ENCODE data around the gene COL27A1. TPM values are rescaled to one million over a fixed set of nuclear protein-coding genes. Genes with fewer than 3 reads are reported as not detected.
A peak's percentile ranks its signal among the peaks of the same experiment; 100 is the strongest.

COL27A1 gene
- total RNA-seq, 3 donors from 2014 or later: 3.5 to 22.0 (median 6.7) TPM

DNA sequence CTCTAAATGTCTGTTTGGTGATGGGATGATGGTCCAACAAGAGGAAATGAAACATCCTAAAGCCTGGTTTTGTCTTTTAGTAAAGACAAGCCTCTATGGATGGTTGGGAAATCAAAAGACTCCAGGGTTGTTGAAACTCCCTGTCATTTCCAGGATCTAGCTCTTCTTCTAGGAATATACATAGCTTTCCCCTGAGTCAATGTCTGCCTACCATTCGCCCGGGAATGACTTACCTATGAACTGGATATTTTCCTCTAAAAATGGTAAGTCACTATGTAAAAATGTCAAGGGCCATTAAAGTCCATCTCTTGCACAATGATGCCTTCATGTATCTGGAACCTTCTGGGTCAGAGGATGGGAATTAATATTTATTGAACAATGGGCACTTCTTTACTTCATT is 45.2 kb upstream of the COL27A1 start:
- Histone ChIP-seq H3K36me3 (no peaks in the 10 kb centered on the region), H3K4me1 (peaks cover 0 to 5% of the 10 kb centered on the region in 2 donors), H3K4me3 (no peak overlapping the region), H3K27me3 (no peaks in the 10 kb centered on the region), H3K27ac (no peak overlapping the region), H3K9me3 (no peaks in the 10 kb centered on the region)
- intact Hi-C loops (cut with DNase I; ENCODE audit: low total_unique reads): loop anchor here (5.0 kb wide), 1 partner anchor 67 kb away; no protein-coding TSS in a partner anchor
- TF ChIP-seq CTCF (IDR thresholded peaks at IDR 0.05) (no peak), POLR2A (IDR thresholded peaks at IDR 0.05) (no peak), POLR2AphosphoS5 (IDR thresholded peaks at IDR 0.05) (no peak)
- no peak for DNase-seq (ENCODE audit: low spot score in 2 of 2)

DNA sequence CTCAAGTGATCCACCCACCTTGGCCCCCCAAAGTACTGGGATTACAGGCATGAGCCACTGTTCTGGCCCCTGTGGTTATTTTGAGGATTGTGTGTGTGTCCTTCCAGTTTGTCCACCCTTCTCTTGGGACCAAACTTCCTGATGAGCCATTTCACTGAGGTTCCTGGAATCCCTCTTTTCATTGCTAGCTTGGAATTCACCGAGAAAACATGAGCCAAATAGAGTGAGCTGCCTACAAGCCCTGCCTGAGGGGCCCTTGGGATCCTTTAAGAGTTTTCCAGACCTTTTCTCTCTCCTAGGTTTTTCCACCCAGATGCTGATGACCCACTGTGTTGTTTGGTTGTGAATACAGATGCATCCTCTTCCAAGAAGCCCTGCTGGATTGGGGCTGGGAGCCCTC is 43.0 kb upstream of the COL27A1 start:
- intact Hi-C loops (cut with DNase I; ENCODE audit: low total_unique reads): loop anchor here (5.0 kb wide), 1 partner anchor 65 kb away; no protein-coding TSS in a partner anchor
- no peaks in the 10 kb centered on the region for H3K9me3 ChIP-seq
- H3K4me1 ChIP-seq: peaks cover 0 to 5% of the 10 kb centered on the region in 2 donors
- TF ChIP-seq POLR2A (IDR thresholded peaks at IDR 0.05): no peak
- TF ChIP-seq CTCF (IDR thresholded peaks at IDR 0.05): no peak
- no peak for TF ChIP-seq POLR2AphosphoS5 (IDR thresholded peaks at IDR 0.05)
- H3K27ac ChIP-seq: peak overlapping the region in 1 of 2 donors; percentile 48
- H3K27me3 ChIP-seq: no peaks in the 10 kb centered on the region
- no peak for DNase-seq (ENCODE audit: low spot score in 2 of 2)
- no peak overlapping the region for H3K4me3 ChIP-seq
- H3K36me3 ChIP-seq: no peaks in the 10 kb centered on the region

DNA sequence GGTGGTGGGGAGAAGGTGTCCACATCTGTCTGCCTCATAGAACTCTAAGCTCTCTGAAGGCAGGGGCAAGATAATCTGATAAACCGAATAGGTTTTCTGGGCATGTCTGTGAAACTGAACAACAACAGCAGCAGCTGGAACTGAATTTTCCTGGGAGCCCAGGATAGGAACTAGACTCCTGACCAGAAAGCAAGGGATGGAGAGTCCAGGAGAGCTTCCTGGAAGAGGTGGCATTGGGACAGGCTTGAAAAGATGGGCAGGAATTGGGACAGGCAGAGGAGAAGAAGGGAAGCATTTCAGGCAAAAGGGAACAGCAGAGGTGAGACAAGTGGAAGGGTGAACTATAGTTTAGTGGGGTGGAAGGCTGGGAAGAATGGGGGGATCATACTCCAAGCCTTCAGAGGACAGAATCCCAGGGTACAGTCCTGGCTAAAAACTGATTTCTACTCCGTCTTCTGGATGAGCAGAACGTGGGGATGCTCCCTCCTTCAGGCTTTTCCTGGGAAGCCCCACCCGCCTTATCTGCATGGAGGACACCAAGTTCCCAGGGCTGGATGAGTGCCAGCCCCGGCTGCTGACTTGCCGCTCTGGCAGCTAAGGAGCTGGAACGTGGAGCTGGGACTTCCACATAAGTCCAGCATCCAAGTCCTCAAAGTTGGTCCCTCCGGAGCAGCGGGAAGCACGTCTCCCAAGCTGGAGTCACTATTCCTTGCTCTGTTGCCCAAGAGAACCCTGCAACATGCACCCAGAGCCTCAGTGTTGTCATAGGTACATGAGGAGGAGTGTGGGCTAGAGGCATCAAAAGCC is 42.4 kb upstream of the COL27A1 start:
- Histone ChIP-seq H3K27ac (peak overlapping the region in 1 of 2 donors; percentile 48), H3K27me3 (no peaks in the 10 kb centered on the region), H3K4me3 (no peak overlapping the region), H3K36me3 (no peaks in the 10 kb centered on the region), H3K9me3 (no peaks in the 10 kb centered on the region), H3K4me1 (peaks cover 0 to 5% of the 10 kb centered on the region in 2 donors)
- no peak for TF ChIP-seq POLR2A (IDR thresholded peaks at IDR 0.05)
- no peak for TF ChIP-seq CTCF (IDR thresholded peaks at IDR 0.05)
- peak in 2 of 3 donors; percentile 46 to 68 for TF ChIP-seq POLR2AphosphoS5 (IDR thresholded peaks at IDR 0.05)
- DNase-seq (ENCODE audit: low spot score in 2 of 2): peak; percentile 56 to 75
- intact Hi-C loops (cut with DNase I; ENCODE audit: low total_unique reads): loop anchor here (5.0 kb wide), 1 partner anchor 64 kb away; no protein-coding TSS in a partner anchor

DNA sequence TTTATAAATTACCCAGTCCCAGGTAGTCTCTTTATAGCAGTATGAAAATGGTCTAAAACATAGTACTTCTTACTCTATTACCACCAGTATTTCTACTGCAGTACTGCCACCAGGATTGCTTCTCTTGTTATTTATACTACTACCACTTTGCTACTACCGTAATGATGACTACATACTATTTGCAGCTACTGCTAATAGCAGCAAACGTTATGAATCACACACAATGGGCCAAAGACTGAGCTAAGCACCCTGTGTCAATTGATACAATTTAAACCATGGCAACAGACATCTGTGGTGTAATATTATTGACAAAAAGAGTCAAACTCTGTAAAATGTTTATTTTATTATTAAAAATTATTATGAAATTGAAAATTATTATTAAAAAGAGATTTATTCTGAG is 41.0 kb upstream of the COL27A1 start:
- no peak for DNase-seq (ENCODE audit: low spot score in 2 of 2)
- Histone ChIP-seq H3K27me3 (no peaks in the 10 kb centered on the region), H3K4me1 (peaks cover 0 to 5% of the 10 kb centered on the region in 2 donors), H3K27ac (no peak overlapping the region), H3K36me3 (no peaks in the 10 kb centered on the region), H3K9me3 (no peaks in the 10 kb centered on the region), H3K4me3 (no peak overlapping the region)
- intact Hi-C loops (cut with DNase I; ENCODE audit: low total_unique reads): loop anchor here (5.0 kb wide), 1 partner anchor 63 kb away; no protein-coding TSS in a partner anchor
- TF ChIP-seq POLR2AphosphoS5 (IDR thresholded peaks at IDR 0.05) (no peak), POLR2A (IDR thresholded peaks at IDR 0.05) (no peak), CTCF (IDR thresholded peaks at IDR 0.05) (no peak)

DNA sequence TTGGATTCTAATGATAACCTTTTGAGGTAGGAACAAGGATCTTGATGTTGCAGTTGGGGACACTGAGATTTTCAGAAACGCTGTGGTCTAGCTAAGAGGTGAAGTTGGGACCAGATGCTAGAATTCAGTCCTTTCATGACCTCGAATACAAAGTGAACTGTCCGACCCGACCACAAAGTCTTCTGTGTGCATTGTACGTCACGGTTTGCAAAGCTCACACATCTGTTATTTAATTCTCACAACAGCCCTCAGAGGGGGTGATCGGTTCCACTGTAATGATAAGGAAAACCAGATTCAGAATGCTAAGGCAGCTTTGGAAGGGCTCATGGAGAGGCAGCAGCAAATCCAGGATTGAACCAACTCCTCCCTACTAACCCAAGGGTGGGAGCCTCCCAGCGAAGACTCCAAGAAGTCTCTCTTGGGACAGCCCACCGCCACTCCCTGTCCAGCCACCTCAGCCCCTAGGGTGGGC is 39.6 kb upstream of the COL27A1 start:
- no peak overlapping the region for H3K27ac ChIP-seq

More for the DNA sequence above, 39.6 kb upstream of the COL27A1 start:
- peaks cover 0 to 5% of the 10 kb centered on the region in 2 donors for H3K4me1 ChIP-seq
- H3K36me3 ChIP-seq: no peaks in the 10 kb centered on the region
- TF ChIP-seq POLR2A (IDR thresholded peaks at IDR 0.05) (no peak), CTCF (IDR thresholded peaks at IDR 0.05) (no peak), POLR2AphosphoS5 (IDR thresholded peaks at IDR 0.05) (no peak)
- H3K4me3 ChIP-seq: no peak overlapping the region
- no peaks in the 10 kb centered on the region for H3K9me3 ChIP-seq
- intact Hi-C loops (cut with DNase I; ENCODE audit: low total_unique reads): no loop called here
- no peaks in the 10 kb centered on the region for H3K27me3 ChIP-seq
- DNase-seq (ENCODE audit: low spot score in 2 of 2): no peak
